Stimulated activated memory B cell treated with anti-CD40 and anti-IgM and Interleukin-4, amounts not matched to agents 10 μg/mL and 1 μg/mL and 100 μg/mL, for 72 hours (primary cell): Measurements from ENCODE around the gene ELMO3.

Source experiments
- ATAC-seq: fragments of 150-1000 bp; cut with Tn5 transposase; 2 replicates; pipeline ENCODE4 v1.10.0; 2021
- H3K27ac Mint-ChIP-seq: one replicate; pipeline ENCODE4 v1.8.0; 2022; ENCODE audit warnings: mild to moderate bottlenecking, mixed read lengths
- H3K27me3 Mint-ChIP-seq: one replicate; pipeline ENCODE4 v1.8.0; 2022; ENCODE audit warnings: mixed read lengths
- H3K36me3 Mint-ChIP-seq: one replicate; pipeline ENCODE4 v1.8.0; 2022; ENCODE audit warnings: mixed read lengths
- H3K4me1 Mint-ChIP-seq: one replicate; pipeline ENCODE4 v1.8.0; 2022; ENCODE audit warnings: mixed read lengths
- H3K4me3 Mint-ChIP-seq: one replicate; pipeline ENCODE4 v1.8.0; 2022; ENCODE audit warnings: mild to moderate bottlenecking, moderate library complexity, mixed read lengths
- H3K9me3 Mint-ChIP-seq: one replicate; pipeline ENCODE4 v1.8.0; 2022; ENCODE audit warnings: mixed read lengths

Gene ELMO3

GRCh38 chr16:67158637-67159600 is 40.0 kb upstream of the ELMO3 start:
- Mint-ChIP-seq H3K4me1 (peaks cover 60% of the 10 kb centered on the region), H3K36me3 (no peaks in the 10 kb centered on the region), H3K27me3 (peaks cover 25% of the 10 kb centered on the region), H3K9me3 (no peaks in the 10 kb centered on the region), H3K4me3 (peak overlapping the region; percentile 87), H3K27ac (peak overlapping the region; percentile 77)
- peak; percentile 69 for ATAC-seq

- no peaks in the 10 kb centered on the region for H3K36me3 Mint-ChIP-seq
- no peak overlapping the region for H3K27ac Mint-ChIP-seq
- peak overlapping the region; percentile 44 for H3K4me3 Mint-ChIP-seq
- no peaks in the 10 kb centered on the region for H3K9me3 Mint-ChIP-seq
- H3K27me3 Mint-ChIP-seq = peaks cover 52% of the 10 kb centered on the region
- H3K4me1 Mint-ChIP-seq = peaks cover 59% of the 10 kb centered on the region
- ATAC-seq = no peak
These were observed 37.3 kb upstream of the ELMO3 start for GRCh38 chr16:67161595-67162058.

- H3K4me3 Mint-ChIP-seq = peak overlapping the region; percentile 43
- H3K4me1 Mint-ChIP-seq = peaks cover 56% of the 10 kb centered on the region
These were observed 36.3 kb upstream of the ELMO3 start for GRCh38 chr16:67162506-67163163.

GRCh38 chr16:67163164-67163998 is 35.5 kb upstream of the ELMO3 start:
- H3K4me3 Mint-ChIP-seq = peak overlapping the region; percentile 43
- H3K36me3 Mint-ChIP-seq = no peaks in the 10 kb centered on the region
- H3K27me3 Mint-ChIP-seq = peaks cover 70% of the 10 kb centered on the region
- no peak overlapping the region for H3K27ac Mint-ChIP-seq
- no peaks in the 10 kb centered on the region for H3K9me3 Mint-ChIP-seq
- ATAC-seq = no peak
- H3K4me1 Mint-ChIP-seq = peaks cover 53% of the 10 kb centered on the region

More at GRCh38 chr16:67162506-67163163, 36.3 kb upstream of the ELMO3 start:
- Mint-ChIP-seq H3K27ac (no peak overlapping the region), H3K27me3 (peaks cover 62% of the 10 kb centered on the region), H3K9me3 (no peaks in the 10 kb centered on the region), H3K36me3 (no peaks in the 10 kb centered on the region)
- no peak for ATAC-seq

GRCh38 chr16:67163999-67164558 is 34.9 kb upstream of the ELMO3 start:
- no peaks in the 10 kb centered on the region for H3K36me3 Mint-ChIP-seq
- no peaks in the 10 kb centered on the region for H3K9me3 Mint-ChIP-seq
- peaks cover 77% of the 10 kb centered on the region for H3K27me3 Mint-ChIP-seq
- peaks cover 49% of the 10 kb centered on the region for H3K4me1 Mint-ChIP-seq
- peak overlapping the region; percentile 41 for H3K4me3 Mint-ChIP-seq
- ATAC-seq = no peak
- H3K27ac Mint-ChIP-seq = no peak overlapping the region

- H3K27ac Mint-ChIP-seq = no peak within 1 kb of the TSS
- H3K9me3 Mint-ChIP-seq = no peaks in the 10 kb centered on the region
- peak within 1 kb of the TSS; percentile 41 for H3K4me3 Mint-ChIP-seq
- ATAC-seq = no peak
- peaks cover 82% of the 10 kb centered on the region for H3K27me3 Mint-ChIP-seq
- peaks cover 52% of the 10 kb centered on the region for H3K4me1 Mint-ChIP-seq
- H3K36me3 Mint-ChIP-seq = no peaks in the 10 kb centered on the region
These were observed 34.3 kb upstream of the ELMO3 start, which contains the start of gene HSF4 for GRCh38 chr16:67164599-67165061. HSF4 (plus strand) TSS chr16:67164745; CDS start chr16:67164812, 67 bp downstream.

- H3K4me1 Mint-ChIP-seq = peaks cover 54% of the 10 kb centered on the region
- H3K27ac Mint-ChIP-seq = no peak overlapping the region
- no peaks in the 10 kb centered on the region for H3K9me3 Mint-ChIP-seq
- H3K27me3 Mint-ChIP-seq = peaks cover 90% of the 10 kb centered on the region
- H3K4me3 Mint-ChIP-seq = no peak overlapping the region
- H3K36me3 Mint-ChIP-seq = no peaks in the 10 kb centered on the region
- no peak for ATAC-seq
These were observed 33.5 kb upstream of the ELMO3 start for GRCh38 chr16:67165121-67166078.

- Mint-ChIP-seq H3K4me3 (no peak overlapping the region), H3K9me3 (no peaks in the 10 kb centered on the region), H3K27me3 (peaks cover 91% of the 10 kb centered on the region)
These were observed 32.8 kb upstream of the ELMO3 start for GRCh38 chr16:67166110-67166547.

GRCh38 chr16:67166598-67167168 is 32.2 kb upstream of the ELMO3 start:
- Mint-ChIP-seq H3K27me3 (peaks cover 91% of the 10 kb centered on the region), H3K27ac (no peak overlapping the region), H3K4me1 (peaks cover 45% of the 10 kb centered on the region), H3K4me3 (no peak overlapping the region), H3K36me3 (no peaks in the 10 kb centered on the region), H3K9me3 (no peaks in the 10 kb centered on the region)
- ATAC-seq = no peak

More at GRCh38 chr16:67166110-67166547, 32.8 kb upstream of the ELMO3 start:
- peaks cover 46% of the 10 kb centered on the region for H3K4me1 Mint-ChIP-seq
- H3K36me3 Mint-ChIP-seq = no peaks in the 10 kb centered on the region
- ATAC-seq = no peak
- H3K27ac Mint-ChIP-seq = no peak overlapping the region

GRCh38 chr16:67167588-67167987 is 31.3 kb upstream of the ELMO3 start:
- no peak for ATAC-seq
- Mint-ChIP-seq H3K4me1 (peaks cover 45% of the 10 kb centered on the region), H3K27me3 (peaks cover 91% of the 10 kb centered on the region)

GRCh38 chr16:67169011-67169451 is 29.9 kb upstream of the ELMO3 start:
- no peak overlapping the region for H3K27ac Mint-ChIP-seq
- no peaks in the 10 kb centered on the region for H3K36me3 Mint-ChIP-seq
- no peak overlapping the region for H3K4me3 Mint-ChIP-seq
- no peaks in the 10 kb centered on the region for H3K9me3 Mint-ChIP-seq
- ATAC-seq = no peak
- peaks cover 51% of the 10 kb centered on the region for H3K4me1 Mint-ChIP-seq
- H3K27me3 Mint-ChIP-seq = peaks cover 99% of the 10 kb centered on the region

More at GRCh38 chr16:67167588-67167987, 31.3 kb upstream of the ELMO3 start:
- Mint-ChIP-seq H3K27ac (no peak overlapping the region), H3K36me3 (no peaks in the 10 kb centered on the region), H3K4me3 (no peak overlapping the region), H3K9me3 (no peaks in the 10 kb centered on the region)

- ATAC-seq = no peak
- Mint-ChIP-seq H3K9me3 (no peaks in the 10 kb centered on the region), H3K27me3 (peaks cover 95% of the 10 kb centered on the region), H3K4me3 (peak overlapping the region; percentile 76), H3K27ac (no peak overlapping the region), H3K36me3 (no peaks in the 10 kb centered on the region), H3K4me1 (peaks cover 51% of the 10 kb centered on the region)
These were observed 29.2 kb upstream of the ELMO3 start for GRCh38 chr16:67169642-67170167.
